Mammary epithelial cell (primary cell): Measurements from ENCODE around the gene MRPS2.

ENCODE experiments used
- CTCF ChIP-seq, 2 donors: IDR thresholded peaks in 1 of 2; conservative IDR thresholded peaks in 1 of 2; 2 replicates each; pipeline ENCODE4 v1.5.1; 2011 to 2012; ENCODE audit warnings: inconsistent platforms in 2 of 2, low read length in 2 of 2, mild to moderate bottlenecking in 2 of 2, control low read depth in 1 of 2, low read depth in 1 of 2; ENCODE audit not compliant: insufficient read depth in 1 of 2; ENCODE audit errors: extremely low read depth in 1 of 2
- EZH2 ChIP-seq: IDR thresholded peaks from 2 replicates; pipeline ENCODE4 v1.6.1; 2012; ENCODE audit warnings: low read length, inconsistent platforms, borderline replicate concordance

GRCh38 chr9:135507104-135508035, 6.9 kb downstream of the MRPS2 start:
- TF ChIP-seq CTCF (conservative IDR thresholded peaks at IDR 0.05 in 1 of 2, IDR thresholded peaks at IDR 0.05 in 1 of 2; ENCODE audit: extremely low read depth in 1 of 2, insufficient read depth in 1 of 2, low read depth in 1 of 2, low read length in 2 of 2), result no peak
- TF ChIP-seq EZH2, result no peak
